Osteocyte (in vitro differentiated cells): Measurements from ENCODE around the gene POLH. TPM values are rescaled to one million over a fixed set of nuclear protein-coding genes. Genes with fewer than 3 reads are reported as not detected.

Experiments used
- DNase-seq: peaks from one replicate; pipeline ENCODE4 v3.0.0; 2021; ENCODE audit warnings: mixed read lengths; ENCODE audit not compliant: unreplicated experiment; ENCODE audit errors: extremely low spot score
- H3K27ac Mint-ChIP-seq: one replicate; pipeline ENCODE4 v1.8.0; 2021; ENCODE audit warnings: mild to moderate bottlenecking, mixed read lengths; ENCODE audit not compliant: unreplicated experiment
- H3K27me3 Mint-ChIP-seq: one replicate; pipeline ENCODE4 v1.8.0; 2021; ENCODE audit warnings: mixed read lengths; ENCODE audit not compliant: unreplicated experiment
- H3K36me3 Mint-ChIP-seq: one replicate; pipeline ENCODE4 v1.8.0; 2021; ENCODE audit warnings: mixed read lengths; ENCODE audit not compliant: unreplicated experiment
- H3K4me1 Mint-ChIP-seq: one replicate; pipeline ENCODE4 v1.8.0; 2021; ENCODE audit warnings: mixed read lengths; ENCODE audit not compliant: unreplicated experiment
- H3K4me3 Mint-ChIP-seq: one replicate; pipeline ENCODE4 v1.8.0; 2021; ENCODE audit warnings: mild to moderate bottlenecking, moderate library complexity, mixed read lengths; ENCODE audit not compliant: unreplicated experiment
- H3K9me3 Mint-ChIP-seq: one replicate; pipeline ENCODE4 v1.8.0; 2021; ENCODE audit warnings: mixed read lengths; ENCODE audit not compliant: unreplicated experiment
- total RNA-seq: library from RNA; stranded (reverse); gene quantifications from 2 replicates; pipeline ENCODE4 v1.2.1, GENCODE V29; 2021
- TF ChIP-seq, protein P1 (sequence below): fragments of 200-600 bp; sonication (generic); IDR thresholded peaks from 2 replicates; pipeline ENCODE4 v1.5.0; 2021; ENCODE audit warnings: antibody characterized with exemption, mild to moderate bottlenecking, moderate library complexity

POLH gene
- total RNA-seq, 1 donor from 2014 or later: 27.7 TPM

- Mint-ChIP-seq H3K27ac (no peak overlapping the region), H3K4me1 (peaks cover 3% of the 10 kb centered on the region), H3K4me3 (no peak overlapping the region), H3K9me3 (no peaks in the 10 kb centered on the region), H3K36me3 (peaks cover 21% of the 10 kb centered on the region), H3K27me3 (no peaks in the 10 kb centered on the region)
- no peak for DNase-seq
- TF ChIP-seq, protein P1, sequence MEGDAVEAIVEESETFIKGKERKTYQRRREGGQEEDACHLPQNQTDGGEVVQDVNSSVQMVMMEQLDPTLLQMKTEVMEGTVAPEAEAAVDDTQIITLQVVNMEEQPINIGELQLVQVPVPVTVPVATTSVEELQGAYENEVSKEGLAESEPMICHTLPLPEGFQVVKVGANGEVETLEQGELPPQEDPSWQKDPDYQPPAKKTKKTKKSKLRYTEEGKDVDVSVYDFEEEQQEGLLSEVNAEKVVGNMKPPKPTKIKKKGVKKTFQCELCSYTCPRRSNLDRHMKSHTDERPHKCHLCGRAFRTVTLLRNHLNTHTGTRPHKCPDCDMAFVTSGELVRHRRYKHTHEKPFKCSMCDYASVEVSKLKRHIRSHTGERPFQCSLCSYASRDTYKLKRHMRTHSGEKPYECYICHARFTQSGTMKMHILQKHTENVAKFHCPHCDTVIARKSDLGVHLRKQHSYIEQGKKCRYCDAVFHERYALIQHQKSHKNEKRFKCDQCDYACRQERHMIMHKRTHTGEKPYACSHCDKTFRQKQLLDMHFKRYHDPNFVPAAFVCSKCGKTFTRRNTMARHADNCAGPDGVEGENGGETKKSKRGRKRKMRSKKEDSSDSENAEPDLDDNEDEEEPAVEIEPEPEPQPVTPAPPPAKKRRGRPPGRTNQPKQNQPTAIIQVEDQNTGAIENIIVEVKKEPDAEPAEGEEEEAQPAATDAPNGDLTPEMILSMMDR: no peak
Observed at GRCh38 chr6:43609402-43609801, 33.4 kb downstream of the POLH start.

DNA sequence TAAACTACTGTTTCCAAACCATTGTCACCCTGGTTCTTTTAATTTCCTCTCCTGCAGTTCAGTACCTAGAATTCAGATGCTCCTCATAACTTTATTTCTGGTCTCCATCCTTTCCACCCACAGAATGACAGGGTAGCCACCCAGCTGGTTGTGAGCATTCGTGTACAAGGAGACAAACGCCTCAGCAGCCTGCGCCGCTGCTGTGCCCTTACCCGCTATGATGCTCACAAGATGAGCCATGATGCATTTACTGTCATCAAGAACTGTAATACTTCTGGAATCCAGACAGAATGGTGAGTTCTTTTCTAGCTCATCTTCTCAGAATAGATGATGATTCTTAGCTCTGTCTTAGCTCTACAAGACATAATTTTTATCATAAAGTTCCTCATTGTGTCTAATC, 34.4 kb downstream of the POLH start:
- H3K27ac Mint-ChIP-seq: no peak overlapping the region
- H3K4me3 Mint-ChIP-seq: no peak overlapping the region
- no peaks in the 10 kb centered on the region for H3K9me3 Mint-ChIP-seq

DNA sequence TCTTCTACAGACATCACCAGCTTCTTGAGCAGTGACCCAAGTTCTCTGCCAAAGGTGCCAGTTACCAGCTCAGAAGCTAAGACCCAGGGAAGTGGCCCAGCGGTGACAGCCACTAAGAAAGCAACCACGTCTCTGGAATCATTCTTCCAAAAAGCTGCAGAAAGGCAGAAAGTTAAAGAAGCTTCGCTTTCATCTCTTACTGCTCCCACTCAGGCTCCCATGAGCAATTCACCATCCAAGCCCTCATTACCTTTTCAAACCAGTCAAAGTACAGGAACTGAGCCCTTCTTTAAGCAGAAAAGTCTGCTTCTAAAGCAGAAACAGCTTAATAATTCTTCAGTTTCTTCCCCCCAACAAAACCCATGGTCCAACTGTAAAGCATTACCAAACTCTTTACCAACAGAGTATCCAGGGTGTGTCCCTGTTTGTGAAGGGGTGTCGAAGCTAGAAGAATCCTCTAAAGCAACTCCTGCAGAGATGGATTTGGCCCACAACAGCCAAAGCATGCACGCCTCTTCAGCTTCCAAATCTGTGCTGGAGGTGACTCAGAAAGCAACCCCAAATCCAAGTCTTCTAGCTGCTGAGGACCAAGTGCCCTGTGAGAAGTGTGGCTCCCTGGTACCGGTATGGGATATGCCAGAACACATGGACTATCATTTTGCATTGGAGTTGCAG, 37.9 kb downstream of the POLH start:
- H3K27ac Mint-ChIP-seq: no peak overlapping the region
- H3K4me3 Mint-ChIP-seq: no peak overlapping the region
- DNase-seq: no peak
- H3K27me3 Mint-ChIP-seq: no peaks in the 10 kb centered on the region
- H3K9me3 Mint-ChIP-seq: no peaks in the 10 kb centered on the region
- TF ChIP-seq, protein P1: no peak
- peaks cover 2% of the 10 kb centered on the region for H3K4me1 Mint-ChIP-seq
- H3K36me3 Mint-ChIP-seq: peaks cover 16% of the 10 kb centered on the region

More for the DNA sequence above, 34.4 kb downstream of the POLH start:
- Mint-ChIP-seq H3K4me1 (peaks cover 3% of the 10 kb centered on the region), H3K27me3 (no peaks in the 10 kb centered on the region), H3K36me3 (peaks cover 22% of the 10 kb centered on the region)
- TF ChIP-seq, protein P1: no peak
- DNase-seq: no peak

- Mint-ChIP-seq H3K27me3 (no peaks in the 10 kb centered on the region), H3K4me1 (no peaks in the 10 kb centered on the region), H3K9me3 (no peaks in the 10 kb centered on the region), H3K27ac (no peak overlapping the region), H3K36me3 (peaks cover 16% of the 10 kb centered on the region), H3K4me3 (no peak overlapping the region)
- no peak for DNase-seq
- TF ChIP-seq, protein P1: no peak
Observed at GRCh38 chr6:43614396-43614730, 38.4 kb downstream of the POLH start.

- no peaks in the 10 kb centered on the region for H3K9me3 Mint-ChIP-seq
- no peak for DNase-seq
- TF ChIP-seq, protein P1: no peak
- H3K4me3 Mint-ChIP-seq: no peak overlapping the region
- H3K4me1 Mint-ChIP-seq: no peaks in the 10 kb centered on the region
- peak overlapping the region; percentile 4 for H3K27ac Mint-ChIP-seq
- no peaks in the 10 kb centered on the region for H3K27me3 Mint-ChIP-seq
- H3K36me3 Mint-ChIP-seq: peaks cover 17% of the 10 kb centered on the region
Observed at GRCh38 chr6:43616725-43617472, 40.9 kb downstream of the POLH start.
